K562 (cell line): ENCODE measurements around the gene CYTH1. TPM values are rescaled to one million over a fixed set of nuclear protein-coding genes. Genes with fewer than 3 reads are reported as not detected.

Source experiments
- ATAC-seq: fragments of 200-7000 bp; cut with Tn5 transposase; 3 replicates; pipeline ENCODE4 v1.9.1; 2020; ENCODE audit warnings: moderate library complexity
- BruUV-seq: library from RNA; stranded (reverse); fragments of 400-500 nt; replicated peaks from 2 replicates; lab custom pipeline; 2021; lab: Mats Ljungman, UMichigan
- CTCF ChIA-PET: fragments of 300-600 bp; formaldehyde crosslinking; extraction: SDS; loops from one replicate; lab custom pipeline; 2021; ENCODE audit warnings: low intra/inter-chr PET ratio; lab: Yijun Ruan, JAX
- POLR2A ChIA-PET: fragments of 300-600, 350-650 bp; sonication (Branson Sonifier 250); formaldehyde crosslinking; extraction: SDS; loops from one replicate; lab custom pipeline; 2021; ENCODE audit warnings: antibody characterized with exemption, inconsistent platforms; lab: Yijun Ruan, JAX
- DNase-seq, 4 experiments: peaks; one replicate each; pipeline versions ENCODE4 v3.0.0 to v3.0.0-alpha.2; 2011 to 2018; ENCODE audit warnings: low spot score in 3 of 4, mixed read lengths in 3 of 4; ENCODE audit errors: extremely low read depth in 1 of 4
- FAIRE-seq: peaks from 2 replicates; lab custom pipeline; 2011; peaks lifted over from hg19 to GRCh38; lab: Jason Lieb, UNC
- H2AFZ ChIP-seq: 2 replicates; pipeline ENCODE4 v1.6.0; 2011; ENCODE audit warnings: low read depth, low read length, control low read depth, inconsistent platforms
- H3K27ac ChIP-seq: fragments of 200-600 bp; 3 replicates; pipeline ENCODE4 v1.8.0; 2011; ENCODE audit warnings: low read depth, mild to moderate bottlenecking, control low read depth, inconsistent platforms, low read length, moderate library complexity, mixed read lengths; ENCODE audit errors: extremely low read depth
- H3K27me3 ChIP-seq, 2 experiments: fragments of 300-600 bp in 1 of 2; 2 replicates in 1 of 2; 3 replicates in 1 of 2; pipeline versions ENCODE4 v1.6.0 to v1.8.0; 2011; ENCODE audit warnings: inconsistent platforms in 2 of 2, low read length in 2 of 2, mild to moderate bottlenecking in 1 of 2, mixed read lengths in 1 of 2, moderate library complexity in 1 of 2; ENCODE audit not compliant: control insufficient read depth in 2 of 2, insufficient read depth in 2 of 2
- H3K36me3 ChIP-seq: fragments of 300-600 bp; 3 replicates; pipeline ENCODE4 v1.8.0; 2011; ENCODE audit warnings: mild to moderate bottlenecking, low read length, inconsistent platforms; ENCODE audit not compliant: control insufficient read depth, insufficient read depth
- H3K4me1 ChIP-seq, 2 experiments: fragments of 200-600 bp in 1 of 2; replicated peaks in 1 of 2; 2 replicates in 1 of 2; 3 replicates in 1 of 2; pipeline versions ENCODE4 v1.5.1 to v1.8.0; 2011; ENCODE audit warnings: inconsistent platforms in 2 of 2, low read length in 2 of 2, mild to moderate bottlenecking in 1 of 2, mixed read lengths in 1 of 2, moderate library complexity in 1 of 2; ENCODE audit not compliant: control insufficient read depth in 2 of 2, insufficient read depth in 2 of 2
- H3K4me2 ChIP-seq: 2 replicates; pipeline ENCODE4 v1.6.1; 2011; ENCODE audit warnings: low read length, control low read depth, inconsistent platforms, mixed read lengths; ENCODE audit not compliant: insufficient read depth
- H3K4me3 ChIP-seq: fragments of 200-600 bp; sonication (generic), shearing (Covaris generic); 2 replicates; pipeline ENCODE4 v1.5.1; 2016; ENCODE audit warnings: control low read depth, inconsistent platforms
- H3K79me2 ChIP-seq: fragments of 200-600 bp; 3 replicates; pipeline ENCODE4 v1.8.0; 2011; ENCODE audit warnings: low read length, inconsistent platforms; ENCODE audit not compliant: control insufficient read depth, insufficient read depth
- H3K9ac ChIP-seq, 2 experiments: 2 replicates each; pipeline versions ENCODE4 v1.6.0 to v1.6.1; 2011; ENCODE audit warnings: low read depth in 2 of 2, low read length in 2 of 2, control low read depth in 1 of 2, inconsistent platforms in 1 of 2, mild to moderate bottlenecking in 1 of 2, mixed read lengths in 1 of 2; ENCODE audit not compliant: insufficient read depth in 1 of 2
- H3K9me1 ChIP-seq: one replicate; pipeline ENCODE4 v1.6.0; 2011; ENCODE audit warnings: inconsistent platforms, mild to moderate bottlenecking, low read length, moderate library complexity; ENCODE audit not compliant: control insufficient read depth, insufficient read depth
- H3K9me3 ChIP-seq: replicated peaks from 2 replicates; pipeline ENCODE4 v1.5.1; 2011; ENCODE audit warnings: low read depth, low read length, inconsistent platforms; ENCODE audit not compliant: control insufficient read depth, insufficient read depth
- H4K20me1 ChIP-seq: replicated peaks from 2 replicates; pipeline ENCODE4 v1.6.1; 2011; ENCODE audit warnings: low read length, inconsistent platforms, mixed read lengths; ENCODE audit not compliant: control insufficient read depth, insufficient read depth
- BACH1 ChIP-seq: fragments of 200-800 bp; sonication (Bioruptor generic); IDR thresholded peaks from 2 replicates; pipeline ENCODE4 v1.6.1; 2016; ENCODE audit warnings: missing genetic modification characterization, missing compliant biosample characterization
- CEBPG ChIP-seq, 3 experiments: fragments of 200-800 bp in 1 of 3; sonication (Bioruptor generic) in 1 of 3; sonication (generic) in 1 of 3; formaldehyde crosslinking in 1 of 3; IDR thresholded peaks in 2 of 3; conservative IDR thresholded peaks in 1 of 3; 2 replicates each; pipeline versions ENCODE4 v1.6.1 to v1.8.0; 2016 to 2022; ENCODE audit warnings: missing compliant biosample characterization in 2 of 3, missing genetic modification characterization in 2 of 3, mild to moderate bottlenecking in 1 of 3, missing genetic modification reagents in 1 of 3
- MEIS2 ChIP-seq: fragments of 450-650 bp; IDR thresholded peaks from 2 replicates; pipeline ENCODE4 v1.6.1; 2014; ENCODE audit warnings: mild to moderate bottlenecking; ENCODE audit not compliant: partially characterized antibody
- MTA2 ChIP-seq: fragments of 450-650 bp; IDR thresholded peaks from 2 replicates; pipeline ENCODE4 v1.6.1; 2016; ENCODE audit warnings: low read depth
- PML ChIP-seq: IDR thresholded peaks from 2 replicates; pipeline ENCODE4 v1.6.1; 2012; ENCODE audit warnings: low read length, inconsistent platforms
- SMAD2 ChIP-seq: fragments of 150-350 bp; IDR thresholded peaks from 2 replicates; pipeline ENCODE4 v1.6.1; 2014; ENCODE audit warnings: low read depth, mild to moderate bottlenecking, low read length
- WGBS: fragments of 100-300 bp; shearing (Covaris generic); methylation state at CpG from one replicate; pipeline ENCODE4 v1.1.6; 2016; ENCODE audit warnings: low coverage, mixed read lengths; ENCODE audit not compliant: insufficient coverage; ENCODE audit errors: missing lambda C conversion rate; 5-methylcytosine and 5-hydroxymethylcytosine counted together
- in situ Hi-C: fragments of 300-500 bp; cut with MboI; formaldehyde crosslinking; loops from 4 replicates; pipeline ENCODE4 v1.15.0; 2018; ENCODE audit warnings: inconsistent platforms, mixed read lengths
- intact Hi-C: fragments of 100-400 bp; cut with micrococcal nuclease; formaldehyde crosslinking; loops from 2 replicates; pipeline ENCODE4 v1.14.2; 2022
- polyA plus RNA-seq, 8 experiments: library from polyadenylated mRNA; depleted of rRNA in 4 of 8; stranded (reverse) in 5 of 8; unstranded in 3 of 8; fragments of >200 nt; fragmentation: Nextera tagmentation in 2 of 8; fragmentation: Illumina TruSeq in 1 of 8; extraction: Ambion mirVana in 2 of 8; extraction: Trizol in 1 of 8; gene quantifications; 2 replicates each; pipeline versions ENCODE4 v1.2.1 to v1.2.3, GENCODE V29; 2011 to 2014; ENCODE audit warnings: inconsistent platforms in 1 of 8, missing spikeins in 1 of 8
- total RNA-seq, 7 experiments: library from RNA; depleted of rRNA in 6 of 7; stranded (reverse); fragments of >200 nt in 6 of 7; fragmentation: Illumina TruSeq in 2 of 7; extraction: Trizol in 2 of 7; gene quantifications; 2 replicates each; pipeline versions ENCODE4 v1.2.1 to v1.2.3, GENCODE V29; 2011 to 2021; ENCODE audit warnings: low replicate concordance in 1 of 7

Gene CYTH1
- total and polyA plus RNA-seq, 9 of the 15 experiments (the other 6 are each of a cell fraction or from before 2014, with no cell fraction given), result 0.52 to 27.7 (median 16.8) TPM

DNA sequence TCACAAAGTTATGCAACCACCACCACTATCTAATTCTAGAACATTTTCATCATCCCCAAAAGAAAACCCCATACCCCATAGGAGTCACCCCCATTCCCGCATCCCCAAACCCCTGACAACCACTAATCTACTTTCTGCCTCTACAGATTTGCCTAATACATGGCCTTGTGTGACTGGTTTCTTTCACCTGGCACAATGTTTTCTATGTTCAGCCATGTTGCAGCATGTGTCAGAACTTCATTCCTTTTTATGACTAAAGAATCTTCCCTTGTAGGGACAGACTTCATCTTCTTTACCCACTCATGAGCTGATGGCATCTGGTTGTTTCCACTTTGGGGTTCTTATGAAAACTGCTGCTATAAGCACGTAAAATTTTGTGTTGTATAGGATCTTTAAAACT, 34.6 kb downstream of the CYTH1 start:
- H3K9me1 ChIP-seq, result no peaks in the 10 kb centered on the region
- H3K79me2 ChIP-seq, result peaks cover 45% of the 10 kb centered on the region
- H3K9me3 ChIP-seq, result no peaks in the 10 kb centered on the region
- ChIA-PET POLR2A (no interaction called here), CTCF (no interaction called here)
- no peak for DNase-seq
- no peak for TF ChIP-seq CEBPG (CRISPR knock-in tag; IDR thresholded peaks at IDR 0.05)
- TF ChIP-seq CEBPG (tag; conservative IDR thresholded peaks at IDR 0.05 in 1 of 2, IDR thresholded peaks at IDR 0.05 in 1 of 2), result peak; percentile 29 to 35; a peak in 1 of 4 replicates
- no peak for TF ChIP-seq SMAD2
- no peak overlapping the region for H3K9ac ChIP-seq
- peaks cover 5% of the 10 kb centered on the region for H4K20me1 ChIP-seq
- BruUV-seq, result no TSS peak
- no peaks in the 10 kb centered on the region for H3K36me3 ChIP-seq
- 69% methylated on average over 2 of the region's 2 CpGs for WGBS
- H3K27ac ChIP-seq, result no peak overlapping the region
- intact Hi-C loops, result loop anchor here (5.0 kb wide), 1 partner anchor 35 kb away; the partner anchor contains the start of gene CYTH1
- H3K4me2 ChIP-seq, result no peak overlapping the region
- H3K27me3 ChIP-seq, result no peaks in the 10 kb centered on the region
- H3K4me1 ChIP-seq, result peaks cover 13 to 29% of the 10 kb centered on the region in 2 experiments
- no peak overlapping the region for H2AFZ ChIP-seq
- no peak for ATAC-seq
- in situ Hi-C loops, result no loop called here
- H3K4me3 ChIP-seq, result no peak overlapping the region
- no peak for FAIRE-seq

DNA sequence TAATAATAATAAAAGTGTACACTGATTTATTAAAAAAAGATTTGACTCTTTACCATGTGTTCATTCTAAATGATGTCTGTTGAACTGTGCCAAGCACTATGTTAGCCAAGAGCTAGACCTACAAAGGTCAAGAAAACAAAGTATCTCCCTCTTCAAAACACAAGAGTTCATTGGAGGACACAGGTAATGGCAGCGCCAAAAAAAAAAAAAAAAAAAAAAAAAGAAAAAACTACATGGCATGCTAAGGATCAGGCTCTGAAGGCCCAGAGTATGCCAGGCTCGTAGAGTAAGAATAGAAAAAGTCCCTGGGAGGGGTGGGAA, 35.2 kb downstream of the CYTH1 start:
- no peak overlapping the region for H2AFZ ChIP-seq
- H3K9me1 ChIP-seq, result no peaks in the 10 kb centered on the region
- ChIA-PET CTCF (no interaction called here), POLR2A (no interaction called here)
- peaks cover 13 to 29% of the 10 kb centered on the region in 2 experiments for H3K4me1 ChIP-seq
- no peak for ATAC-seq
- intact Hi-C loops, result loop anchor here (5.0 kb wide), 1 partner anchor 35 kb away; the partner anchor contains the start of gene CYTH1
- H3K79me2 ChIP-seq, result peaks cover 45% of the 10 kb centered on the region
- BruUV-seq, result no TSS peak
- H3K36me3 ChIP-seq, result no peaks in the 10 kb centered on the region
- DNase-seq, result no peak
- H3K4me3 ChIP-seq, result no peak overlapping the region
- no peak for FAIRE-seq
- H3K27me3 ChIP-seq, result no peaks in the 10 kb centered on the region
- in situ Hi-C loops, result no loop called here
- no peaks in the 10 kb centered on the region for H3K9me3 ChIP-seq
- H3K27ac ChIP-seq, result no peak overlapping the region
- no peak overlapping the region for H3K4me2 ChIP-seq
- no peak overlapping the region for H3K9ac ChIP-seq
- TF ChIP-seq MEIS2, result no peak
- TF ChIP-seq PML, result no peak
- TF ChIP-seq MTA2, result no peak
- TF ChIP-seq BACH1 (tag), result 0 out of 2 replicates have a peak, but pooled peaks have one; percentile 11
- H4K20me1 ChIP-seq, result peaks cover 5% of the 10 kb centered on the region
- WGBS, result 61% methylated on average over 2 of the region's 2 CpGs
